WI38 (cell line): ENCODE data around the gene BPIFB1.

Experiments
- H3K4me3 ChIP-seq: 2 replicates; pipeline ENCODE4 v1.5.1; 2011; ENCODE audit warnings: low read depth, mild to moderate bottlenecking, control low read depth, low read length
- TF ChIP-seq, protein P1 (sequence below): IDR thresholded peaks from 2 replicates; pipeline ENCODE4 v1.5.1; 2012; ENCODE audit warnings: low read depth, mild to moderate bottlenecking, control low read depth, low read length

BPIFB1 gene

DNA sequence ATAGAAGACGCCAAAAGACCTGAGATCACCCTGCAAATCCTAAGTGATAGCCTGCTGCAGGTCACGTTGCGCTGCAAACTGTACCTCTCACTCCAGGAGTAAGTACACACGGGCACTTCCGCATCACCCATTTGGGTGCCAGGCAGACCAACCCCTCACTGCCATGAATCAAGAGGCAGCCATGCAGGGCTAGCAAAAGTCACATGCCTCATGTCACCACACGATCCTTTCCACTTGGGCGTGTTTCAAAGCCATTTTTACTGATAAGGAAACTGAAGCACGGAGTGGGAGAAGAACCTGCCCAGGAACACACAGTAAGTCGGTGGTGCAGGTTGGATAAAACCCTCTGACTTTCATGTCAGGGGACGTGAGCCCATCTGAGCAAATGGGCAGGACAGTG, 37.0 kb downstream of the BPIFB1 start:
- TF ChIP-seq, protein P1, sequence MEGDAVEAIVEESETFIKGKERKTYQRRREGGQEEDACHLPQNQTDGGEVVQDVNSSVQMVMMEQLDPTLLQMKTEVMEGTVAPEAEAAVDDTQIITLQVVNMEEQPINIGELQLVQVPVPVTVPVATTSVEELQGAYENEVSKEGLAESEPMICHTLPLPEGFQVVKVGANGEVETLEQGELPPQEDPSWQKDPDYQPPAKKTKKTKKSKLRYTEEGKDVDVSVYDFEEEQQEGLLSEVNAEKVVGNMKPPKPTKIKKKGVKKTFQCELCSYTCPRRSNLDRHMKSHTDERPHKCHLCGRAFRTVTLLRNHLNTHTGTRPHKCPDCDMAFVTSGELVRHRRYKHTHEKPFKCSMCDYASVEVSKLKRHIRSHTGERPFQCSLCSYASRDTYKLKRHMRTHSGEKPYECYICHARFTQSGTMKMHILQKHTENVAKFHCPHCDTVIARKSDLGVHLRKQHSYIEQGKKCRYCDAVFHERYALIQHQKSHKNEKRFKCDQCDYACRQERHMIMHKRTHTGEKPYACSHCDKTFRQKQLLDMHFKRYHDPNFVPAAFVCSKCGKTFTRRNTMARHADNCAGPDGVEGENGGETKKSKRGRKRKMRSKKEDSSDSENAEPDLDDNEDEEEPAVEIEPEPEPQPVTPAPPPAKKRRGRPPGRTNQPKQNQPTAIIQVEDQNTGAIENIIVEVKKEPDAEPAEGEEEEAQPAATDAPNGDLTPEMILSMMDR, result no peak

DNA sequence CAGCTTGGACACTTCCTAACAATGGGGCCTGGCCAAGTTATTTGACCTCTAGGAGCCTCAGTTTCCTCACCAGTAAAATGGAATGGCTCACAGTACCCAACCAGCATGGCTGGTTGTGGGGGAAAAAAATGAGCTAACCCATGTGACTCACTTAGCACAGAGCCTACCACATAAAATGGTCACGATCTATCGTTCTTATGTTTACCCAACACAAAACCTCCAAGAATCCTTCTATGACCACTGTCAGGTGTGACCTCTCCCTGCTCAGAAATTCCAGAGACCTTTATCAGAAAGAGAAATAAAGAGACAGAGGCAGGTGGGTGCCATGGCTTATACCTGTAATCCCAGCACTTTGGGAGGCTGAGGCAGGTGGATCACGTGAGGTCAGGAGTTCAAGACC, 39.4 kb downstream of the BPIFB1 start:
- no peak overlapping the region for H3K4me3 ChIP-seq
- TF ChIP-seq, protein P1, result no peak

More for the DNA sequence above, 37.0 kb downstream of the BPIFB1 start:
- no peak overlapping the region for H3K4me3 ChIP-seq

DNA sequence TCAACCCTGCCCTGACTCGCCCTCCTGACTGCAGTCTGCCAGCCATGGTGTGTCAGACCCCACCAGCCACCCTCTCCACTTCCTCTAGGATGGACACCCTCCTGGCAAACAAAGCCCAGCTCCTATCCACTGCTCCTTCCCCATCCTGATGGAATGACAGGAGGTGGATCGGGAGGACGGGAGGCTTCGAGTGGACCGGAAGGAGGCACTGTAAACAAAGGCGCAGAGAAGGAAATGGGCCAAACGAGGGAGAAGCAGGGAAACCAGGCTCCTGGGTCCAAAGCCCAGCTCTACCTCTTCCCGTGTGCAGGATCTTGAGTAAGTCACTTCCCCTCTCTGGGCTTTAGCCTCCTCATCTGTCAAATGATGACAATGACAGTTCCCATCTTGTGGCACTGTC, 40.2 kb downstream of the BPIFB1 start:
- H3K4me3 ChIP-seq, result no peak overlapping the region
- TF ChIP-seq, protein P1, result no peak

DNA sequence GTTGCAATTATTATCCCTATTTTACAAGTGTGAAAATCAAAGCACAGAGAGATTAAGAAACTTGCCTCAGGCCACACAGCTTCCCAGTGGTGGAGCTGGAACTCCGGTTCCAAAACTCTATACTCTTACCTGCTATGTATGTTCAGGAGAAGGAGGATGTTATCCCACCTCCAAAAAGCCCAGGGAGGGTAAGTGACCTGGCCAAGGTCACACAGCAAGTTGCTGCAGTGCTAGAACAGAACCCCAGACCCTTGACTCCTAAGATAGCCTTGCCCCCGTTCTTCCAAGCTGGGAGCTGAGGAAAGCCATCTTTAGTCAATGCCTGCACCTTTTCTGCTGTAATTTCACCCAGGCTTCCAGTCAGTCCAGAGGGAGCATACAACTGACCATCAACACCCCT, 42.3 kb downstream of the BPIFB1 start:
- no peak overlapping the region for H3K4me3 ChIP-seq
- TF ChIP-seq, protein P1, result no peak

DNA sequence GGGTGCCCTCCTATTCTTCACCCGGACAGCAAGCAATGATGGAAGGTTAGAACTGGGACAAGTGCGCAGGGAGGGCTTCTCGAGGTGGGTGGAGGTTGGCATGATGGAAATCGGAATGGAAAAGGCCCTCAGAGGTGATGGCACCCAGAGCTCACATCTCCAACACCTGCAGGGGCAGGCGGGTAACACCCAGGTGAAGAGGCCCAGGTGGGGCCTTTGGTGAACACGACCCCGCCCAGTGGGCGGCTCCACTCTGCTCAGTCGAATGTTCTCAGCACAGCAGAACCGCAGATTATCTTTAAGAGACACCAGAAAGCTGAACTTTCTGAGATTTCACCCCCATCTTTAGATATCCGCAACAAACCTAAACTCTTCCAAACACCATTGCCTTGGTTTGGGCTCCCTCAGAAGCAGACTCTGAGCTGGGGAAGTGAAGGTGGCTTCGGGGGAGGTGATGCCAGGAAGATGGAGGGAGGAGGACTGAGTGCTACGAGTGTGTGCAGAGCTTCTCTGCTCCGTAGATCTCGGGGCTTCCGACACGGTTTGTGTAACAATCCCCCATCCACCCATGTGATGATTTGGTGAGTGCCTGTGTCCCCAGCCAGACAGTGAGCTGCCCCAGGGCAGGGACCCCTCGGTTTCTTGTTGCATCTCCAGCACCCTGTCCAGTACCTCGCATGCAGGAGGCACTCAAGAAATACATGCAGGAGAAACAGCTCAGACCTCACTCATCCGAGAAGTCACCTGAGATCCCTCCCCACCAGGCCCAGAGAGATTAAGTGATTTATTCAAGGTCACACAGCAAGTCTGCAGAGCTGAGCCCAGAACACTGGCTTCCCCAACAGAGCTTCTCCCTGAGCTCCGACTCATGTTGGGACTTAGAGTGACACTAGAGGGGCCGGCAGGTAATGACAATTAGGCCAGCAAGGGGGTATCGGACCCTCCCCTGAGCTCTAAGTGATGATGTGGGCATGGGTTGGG, 45.4 kb downstream of the BPIFB1 start:
- TF ChIP-seq, protein P1, result no peak

DNA sequence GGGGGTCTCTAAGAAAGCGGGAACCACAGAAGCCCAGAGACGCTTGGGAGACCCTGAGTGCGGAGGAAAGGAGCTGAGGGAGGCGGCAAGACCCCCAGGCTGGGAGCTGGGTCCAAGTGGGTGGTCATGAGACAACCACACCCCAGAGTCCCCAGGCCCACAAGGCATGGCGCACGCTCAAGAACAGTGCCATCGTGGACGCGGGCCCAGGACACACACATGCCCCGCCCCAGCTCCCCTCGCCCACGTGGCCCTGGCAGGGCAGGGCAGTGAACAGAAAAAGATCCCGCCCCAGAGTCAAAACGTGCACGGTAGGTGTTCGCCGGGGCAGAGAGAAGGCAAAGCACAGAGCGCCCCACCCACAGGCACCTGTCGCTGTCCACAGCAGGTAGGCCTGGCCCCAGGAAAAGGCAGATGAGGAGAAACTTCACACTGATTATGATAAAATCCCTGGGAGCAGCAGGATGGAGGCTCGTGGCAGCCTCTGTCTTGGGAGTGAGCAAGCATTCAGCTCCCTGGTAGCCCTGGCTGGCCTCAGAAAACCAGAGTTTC, 50.0 kb downstream of the BPIFB1 start:
- TF ChIP-seq, protein P1, result no peak
- no peak overlapping the region for H3K4me3 ChIP-seq

More for the DNA sequence above, 45.4 kb downstream of the BPIFB1 start:
- no peak overlapping the region for H3K4me3 ChIP-seq

DNA sequence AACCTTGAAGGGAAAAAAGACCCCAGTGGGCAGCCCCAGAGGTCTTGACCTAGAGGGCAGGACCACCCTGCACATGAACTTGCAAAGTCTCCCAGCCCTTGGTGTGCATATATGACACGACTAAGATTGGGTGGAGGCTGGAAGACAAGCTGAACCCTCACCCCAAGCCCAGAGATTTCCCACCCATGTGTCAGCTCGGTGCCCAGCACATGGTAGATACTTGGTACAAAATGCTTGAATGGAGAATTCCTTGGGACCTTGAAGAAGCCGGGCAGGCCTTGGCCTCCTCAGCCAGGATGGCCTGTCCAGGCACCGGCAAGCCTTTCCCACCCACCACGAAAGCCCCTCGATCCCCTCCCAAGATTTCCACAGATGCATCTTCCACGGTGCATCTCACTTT, 50.6 kb downstream of the BPIFB1 start:
- TF ChIP-seq, protein P1, result no peak

More for the DNA sequence above, 50.6 kb downstream of the BPIFB1 start:
- no peak overlapping the region for H3K4me3 ChIP-seq
